Activated T-cell treated with anti-CD3 and anti-CD28 coated beads, Interleukin-2, amount 50 U/mL, for 48 hours (primary cell): ENCODE results near the gene DSTYK.
A peak's percentile ranks its signal among the peaks of the same experiment; 100 is the strongest.
"Not testable (repeated sequence)": the region's sequence is repeated elsewhere in the genome, so short reads cannot be mapped to it uniquely, and the experiment has no call there.

Source experiments
- DNase-seq, 2 experiments: peaks; one replicate each; pipeline ENCODE4 v3.0.0-alpha.2; 2020

DSTYK gene

DNA sequence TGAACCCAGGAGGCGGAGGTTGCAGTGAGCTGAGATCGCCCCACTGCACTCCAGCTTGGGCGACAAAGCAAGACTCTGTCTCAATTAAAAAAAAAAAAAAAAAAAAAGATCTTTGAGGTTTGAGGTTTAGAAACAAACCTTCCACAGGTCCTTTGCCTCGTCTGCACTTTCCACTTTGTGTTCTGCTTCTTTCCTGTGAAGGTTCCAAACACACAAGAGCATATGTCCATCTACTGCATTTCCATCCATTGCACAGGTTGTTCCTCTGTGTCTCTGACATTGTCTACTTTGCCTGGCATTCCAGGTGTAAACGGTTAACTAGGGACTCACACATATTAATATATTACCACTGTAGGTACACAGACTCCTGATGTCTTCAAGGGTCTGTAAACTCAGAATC, 40.1 kb downstream of the DSTYK start:
- no peak for DNase-seq

- no peak for DNase-seq
Measured at GRCh38 chr1:205170532-205171269, 40.8 kb downstream of the DSTYK start.

DNA sequence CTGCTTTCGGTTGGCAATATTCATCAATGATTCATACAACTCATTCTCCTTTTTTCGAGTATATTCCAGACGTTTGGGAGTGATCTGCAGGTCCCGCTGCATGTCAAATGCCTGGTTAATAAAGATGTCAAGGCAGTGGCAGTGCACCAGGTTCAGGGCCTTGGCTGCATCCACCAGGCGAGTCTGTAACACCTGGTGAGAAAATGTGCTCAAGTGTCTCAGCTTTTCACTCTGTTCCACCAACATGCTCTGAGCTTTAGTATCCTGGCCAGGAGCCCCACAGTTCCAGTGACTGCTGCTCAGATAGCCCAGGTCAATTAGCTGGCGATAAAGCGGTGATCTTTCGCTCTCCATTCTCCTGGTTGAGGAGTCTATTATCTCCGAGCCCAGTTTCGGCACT, 42.3 kb downstream of the DSTYK start:
- no peak for DNase-seq

- DNase-seq = no peak
Measured at GRCh38 chr1:205168291-205168690, 43.2 kb downstream of the DSTYK start.

- DNase-seq = no peak
Measured at GRCh38 chr1:205162301-205162700, 49.2 kb downstream of the DSTYK start.

- DNase-seq = no peak
Measured at GRCh38 chr1:205161076-205161475, 50.4 kb downstream of the DSTYK start.

- no peak for DNase-seq
Measured at GRCh38 chr1:205158048-205158616, 53.4 kb downstream of the DSTYK start.

GRCh38 chr1:205155665-205156377, 55.7 kb downstream of the DSTYK start:
- DNase-seq = not testable (repeated sequence)

GRCh38 chr1:205152505-205152904, 59.0 kb downstream of the DSTYK start:
- DNase-seq = no peak

GRCh38 chr1:205150651-205151428, 60.7 kb downstream of the DSTYK start:
- no peak for DNase-seq

GRCh38 chr1:205147191-205147835, 64.2 kb downstream of the DSTYK start:
- no peak for DNase-seq

- no peak for DNase-seq
Measured at GRCh38 chr1:205144751-205145150, 66.8 kb downstream of the DSTYK start.

- DNase-seq = no peak
Measured at GRCh38 chr1:205144046-205144720, 67.3 kb downstream of the DSTYK start.

GRCh38 chr1:205142102-205142469, 69.4 kb downstream of the DSTYK start:
- no peak for DNase-seq

- peak; percentile 83 for DNase-seq
Measured at GRCh38 chr1:205141236-205142101, 70.0 kb downstream of the DSTYK start.

DNA sequence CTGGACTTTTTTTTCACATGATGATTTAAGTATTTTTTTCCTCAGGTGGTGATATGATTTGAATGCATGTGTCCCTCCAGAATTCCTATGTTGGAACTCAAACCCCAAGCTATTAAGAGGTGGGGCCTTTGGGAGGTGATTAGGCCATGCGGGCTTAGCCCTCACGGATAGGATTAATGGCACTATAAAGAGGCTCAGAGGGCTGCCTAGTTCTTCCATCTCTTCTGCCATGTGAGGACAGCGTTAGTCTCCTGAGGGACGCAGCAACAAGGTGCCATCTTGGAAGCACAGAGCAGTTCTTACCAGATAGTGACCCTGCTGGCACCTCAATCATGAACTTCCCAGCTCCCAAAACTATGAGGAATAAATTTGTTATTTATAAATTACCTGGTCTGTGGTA, 71.4 kb downstream of the DSTYK start:
- no peak for DNase-seq

- no peak for DNase-seq
Measured at GRCh38 chr1:205137901-205138300, 73.6 kb downstream of the DSTYK start.

DNA sequence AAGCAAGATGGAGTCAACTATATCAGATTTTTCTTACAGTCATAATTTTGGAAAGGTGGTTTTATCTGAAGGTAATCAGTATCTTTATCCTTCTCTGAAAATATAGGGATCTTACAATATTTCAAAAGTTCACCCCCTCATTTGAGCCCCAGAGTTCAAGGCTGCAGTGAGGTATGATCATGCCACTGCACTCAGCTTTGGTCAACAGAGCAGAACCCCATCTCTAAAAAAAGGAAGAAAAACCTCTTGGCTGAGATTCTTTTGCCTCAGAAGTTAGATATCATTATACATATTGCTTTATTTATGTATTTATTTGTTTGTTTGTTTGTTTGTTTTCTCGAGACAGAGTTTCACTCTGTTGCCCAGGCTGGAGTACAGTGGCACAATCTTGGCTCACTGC, 78.2 kb downstream of the DSTYK start:
- DNase-seq = no peak

GRCh38 chr1:205129447-205130029, 82.0 kb downstream of the DSTYK start:
- no peak for DNase-seq

- DNase-seq = no peak
Measured at GRCh38 chr1:205128050-205128449, 83.5 kb downstream of the DSTYK start.

- no peak for DNase-seq
Measured at GRCh38 chr1:205127646-205128045, 83.9 kb downstream of the DSTYK start.
